ENCODE results near the gene ATG13.

DNA sequence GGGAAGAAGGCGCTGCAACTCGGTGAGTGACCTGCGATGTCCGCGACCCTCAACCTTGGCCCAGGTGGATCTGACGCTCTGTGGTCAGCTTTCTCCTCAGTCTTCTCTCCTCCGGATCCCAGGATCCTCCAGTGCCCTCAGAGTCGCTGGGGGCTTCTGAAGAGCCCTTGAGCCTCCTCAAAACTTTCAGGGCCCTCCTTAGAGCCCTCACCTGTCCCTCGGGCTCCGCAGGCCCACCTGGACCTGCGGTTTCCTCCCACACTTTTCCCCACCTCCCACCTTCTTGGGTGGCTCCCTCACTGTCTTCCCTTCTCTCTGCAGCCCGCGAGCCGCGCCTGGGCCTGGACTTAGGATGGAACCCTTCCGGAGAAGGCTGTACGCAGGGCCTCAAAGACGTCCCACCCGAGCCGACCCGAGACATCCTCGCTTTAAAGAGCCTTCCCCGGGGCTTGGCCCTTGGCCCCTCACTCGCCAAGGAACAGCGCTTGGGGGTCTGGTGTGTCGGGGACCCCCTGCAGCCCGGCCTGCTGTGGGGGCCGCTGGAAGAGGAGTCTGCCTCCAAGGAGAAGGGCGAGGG, 83.8 kb downstream of the ATG13 start:
- TF ChIP-seq, protein P1, sequence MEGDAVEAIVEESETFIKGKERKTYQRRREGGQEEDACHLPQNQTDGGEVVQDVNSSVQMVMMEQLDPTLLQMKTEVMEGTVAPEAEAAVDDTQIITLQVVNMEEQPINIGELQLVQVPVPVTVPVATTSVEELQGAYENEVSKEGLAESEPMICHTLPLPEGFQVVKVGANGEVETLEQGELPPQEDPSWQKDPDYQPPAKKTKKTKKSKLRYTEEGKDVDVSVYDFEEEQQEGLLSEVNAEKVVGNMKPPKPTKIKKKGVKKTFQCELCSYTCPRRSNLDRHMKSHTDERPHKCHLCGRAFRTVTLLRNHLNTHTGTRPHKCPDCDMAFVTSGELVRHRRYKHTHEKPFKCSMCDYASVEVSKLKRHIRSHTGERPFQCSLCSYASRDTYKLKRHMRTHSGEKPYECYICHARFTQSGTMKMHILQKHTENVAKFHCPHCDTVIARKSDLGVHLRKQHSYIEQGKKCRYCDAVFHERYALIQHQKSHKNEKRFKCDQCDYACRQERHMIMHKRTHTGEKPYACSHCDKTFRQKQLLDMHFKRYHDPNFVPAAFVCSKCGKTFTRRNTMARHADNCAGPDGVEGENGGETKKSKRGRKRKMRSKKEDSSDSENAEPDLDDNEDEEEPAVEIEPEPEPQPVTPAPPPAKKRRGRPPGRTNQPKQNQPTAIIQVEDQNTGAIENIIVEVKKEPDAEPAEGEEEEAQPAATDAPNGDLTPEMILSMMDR (IDR thresholded peaks at IDR 0.05), result no peak
- TF ChIP-seq POLR2A (IDR thresholded peaks at IDR 0.05), result no peak
